HG02885 (cell line): ENCODE results near the gene TENT4A.

ENCODE experiments used
- ATAC-seq: cut with Tn5 transposase; IDR thresholded peaks from one replicate; pipeline ENCODE4 v1.9.1; 2021; ENCODE audit warnings: mild to moderate bottlenecking; ENCODE audit not compliant: unreplicated experiment, poor library complexity

The TENT4A gene

DNA sequence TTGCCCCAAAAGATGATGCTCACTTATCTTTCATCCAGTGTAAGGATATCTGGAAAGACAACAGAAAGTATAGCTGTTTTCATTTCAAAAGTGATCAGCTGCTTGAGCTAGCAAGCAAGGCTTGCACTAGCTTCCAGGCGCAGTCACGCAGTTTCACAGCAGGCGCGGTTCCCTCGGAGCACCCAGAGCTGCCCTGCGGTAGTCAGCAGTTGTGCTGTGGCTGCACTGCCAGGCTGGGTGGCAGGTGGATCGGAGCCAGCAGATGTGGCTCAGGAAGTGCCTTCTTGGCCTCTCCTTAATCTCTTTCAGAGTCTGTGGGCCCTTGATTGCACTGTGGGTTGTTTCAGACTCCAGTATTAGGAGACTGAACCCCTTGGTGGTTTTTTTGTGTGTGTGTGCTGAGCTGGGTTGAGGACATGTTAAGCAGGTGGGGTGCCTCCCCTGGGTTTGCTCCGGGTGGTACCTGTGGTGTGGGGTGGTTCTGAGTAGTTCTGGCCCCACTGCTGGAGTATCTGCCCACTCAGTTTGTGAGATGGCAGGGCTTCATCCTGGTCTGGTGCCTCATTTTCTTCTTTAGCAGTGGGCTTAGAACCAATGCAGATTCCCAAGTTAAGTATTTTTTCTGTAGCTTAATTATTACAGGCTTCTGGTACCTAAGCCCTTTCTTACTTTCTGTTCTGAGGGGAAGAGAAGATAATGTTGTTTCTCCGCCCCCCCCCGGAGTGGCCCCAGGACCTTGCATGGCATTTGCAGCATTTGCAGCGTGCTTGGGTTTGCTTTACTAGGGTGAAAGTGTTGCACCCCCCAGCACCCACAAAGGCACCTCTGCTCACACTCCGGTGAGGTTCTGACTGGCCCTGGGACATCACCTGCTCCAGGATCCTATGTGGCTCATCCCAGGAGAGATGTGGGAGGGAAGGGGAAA is 16.4 kb downstream of the TENT4A start:
- ATAC-seq: no peak

DNA sequence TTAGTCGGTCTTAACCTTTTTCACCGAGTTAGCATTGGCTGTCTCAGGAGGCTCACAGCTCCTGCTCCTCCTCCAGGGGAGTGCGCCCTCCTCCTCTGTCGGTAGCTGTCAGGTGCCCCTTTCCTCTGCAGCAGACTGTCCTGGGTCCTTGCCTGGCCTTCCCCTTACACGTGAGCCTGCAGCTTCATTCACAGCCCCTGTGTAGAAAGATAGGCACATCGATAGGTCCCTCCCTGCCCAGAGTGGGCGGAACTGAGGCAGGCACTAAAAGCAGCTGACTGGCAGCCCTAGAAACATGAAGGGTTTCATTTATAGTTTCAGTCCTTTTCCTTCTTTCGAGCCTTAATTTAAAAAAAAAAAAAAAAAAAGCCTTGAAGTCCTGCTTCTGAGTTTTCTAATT is 17.2 kb downstream of the TENT4A start:
- no peak for ATAC-seq

DNA sequence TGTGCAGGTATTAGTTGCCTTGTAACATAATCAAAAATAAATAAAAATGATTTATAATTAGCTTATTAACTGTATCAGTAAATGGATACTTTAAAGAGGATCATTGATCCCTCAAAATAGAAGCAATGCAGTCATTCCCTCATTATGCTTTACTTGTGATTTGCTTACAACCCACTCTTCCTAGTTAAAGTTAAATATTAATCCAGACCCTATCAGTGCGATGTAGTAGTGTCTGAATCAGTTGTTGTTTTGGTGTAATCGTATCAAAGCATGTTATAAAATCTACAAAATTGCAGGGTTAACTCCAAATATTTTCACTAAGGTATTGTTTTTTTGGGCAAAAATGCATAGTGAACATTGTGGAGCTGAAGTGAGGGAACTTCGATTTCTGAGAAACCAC is 17.6 kb downstream of the TENT4A start:
- no peak for ATAC-seq

DNA sequence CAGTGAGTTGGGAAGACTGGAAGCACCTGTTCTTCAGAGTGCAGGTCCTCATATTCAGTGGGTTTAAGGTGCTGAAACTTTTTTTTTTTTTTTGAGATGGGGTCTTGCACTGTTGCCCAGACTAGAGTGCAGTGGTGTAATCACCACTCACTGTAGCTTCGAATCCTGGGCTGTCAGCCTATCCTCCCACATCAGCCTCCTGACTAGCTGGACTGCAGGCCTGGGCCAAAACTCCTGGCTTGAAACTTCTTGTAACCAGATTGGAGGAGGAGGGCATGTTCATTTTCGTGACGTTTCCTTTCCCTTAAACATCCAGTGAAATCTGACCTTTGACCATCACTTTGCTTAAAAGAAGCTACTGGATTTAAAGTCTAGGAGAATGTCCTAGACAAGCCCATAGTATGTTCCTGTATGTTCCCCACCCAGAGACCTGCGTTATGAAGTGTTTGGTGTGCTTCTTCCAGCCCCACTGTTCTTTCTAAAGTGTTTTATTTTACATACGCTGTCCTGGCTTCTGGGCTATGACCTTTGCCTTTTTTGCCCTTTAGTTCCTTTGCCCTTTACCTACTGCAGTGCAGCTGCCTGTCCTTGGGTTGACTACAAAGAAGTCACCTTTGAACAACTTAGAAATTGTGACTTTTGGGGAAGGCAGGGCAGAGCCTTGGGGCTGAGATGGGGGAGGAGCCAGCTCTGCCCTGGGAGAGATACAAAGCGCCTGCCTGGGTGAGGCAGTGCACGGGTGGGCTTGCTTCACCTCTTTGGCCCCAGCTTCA is 18.4 kb downstream of the TENT4A start:
- ATAC-seq: no peak

DNA sequence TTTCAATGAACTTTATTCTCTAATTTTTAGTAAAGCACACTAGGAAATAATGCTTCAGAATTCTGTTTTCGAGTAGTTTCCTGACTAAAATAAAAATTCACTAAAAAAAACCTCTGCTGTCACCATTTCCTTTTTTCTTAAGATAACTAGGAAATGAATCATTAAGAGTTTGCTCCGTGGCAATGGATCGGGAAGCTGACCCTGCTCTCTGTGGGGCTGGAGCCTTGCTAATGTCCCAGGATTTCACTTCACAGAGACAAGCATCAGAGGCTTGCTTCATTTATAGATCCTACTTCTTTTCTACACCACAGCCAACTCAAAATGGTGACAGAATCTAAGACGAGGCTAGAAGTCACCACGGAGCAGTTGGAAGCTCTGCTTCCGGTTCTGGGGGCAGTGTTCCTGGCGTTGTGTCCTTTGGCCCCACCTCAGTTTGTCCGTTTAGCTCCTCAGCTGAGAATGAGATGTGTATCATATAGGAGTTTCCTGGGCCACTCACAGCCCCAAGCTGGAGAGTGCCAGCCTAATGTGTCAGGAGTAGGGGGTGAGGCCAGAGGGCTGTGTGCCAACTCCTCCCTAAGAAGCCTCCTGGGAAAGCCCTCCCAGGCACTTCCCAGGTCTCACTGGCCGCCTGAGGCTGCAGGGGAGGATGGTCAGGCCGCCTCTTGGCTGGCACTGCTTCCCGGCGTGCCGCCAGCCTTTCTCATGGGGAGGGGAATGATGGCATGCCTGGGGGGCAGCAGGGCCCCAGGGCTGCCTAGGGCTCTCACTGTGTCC is 19.6 kb downstream of the TENT4A start:
- no peak for ATAC-seq

DNA sequence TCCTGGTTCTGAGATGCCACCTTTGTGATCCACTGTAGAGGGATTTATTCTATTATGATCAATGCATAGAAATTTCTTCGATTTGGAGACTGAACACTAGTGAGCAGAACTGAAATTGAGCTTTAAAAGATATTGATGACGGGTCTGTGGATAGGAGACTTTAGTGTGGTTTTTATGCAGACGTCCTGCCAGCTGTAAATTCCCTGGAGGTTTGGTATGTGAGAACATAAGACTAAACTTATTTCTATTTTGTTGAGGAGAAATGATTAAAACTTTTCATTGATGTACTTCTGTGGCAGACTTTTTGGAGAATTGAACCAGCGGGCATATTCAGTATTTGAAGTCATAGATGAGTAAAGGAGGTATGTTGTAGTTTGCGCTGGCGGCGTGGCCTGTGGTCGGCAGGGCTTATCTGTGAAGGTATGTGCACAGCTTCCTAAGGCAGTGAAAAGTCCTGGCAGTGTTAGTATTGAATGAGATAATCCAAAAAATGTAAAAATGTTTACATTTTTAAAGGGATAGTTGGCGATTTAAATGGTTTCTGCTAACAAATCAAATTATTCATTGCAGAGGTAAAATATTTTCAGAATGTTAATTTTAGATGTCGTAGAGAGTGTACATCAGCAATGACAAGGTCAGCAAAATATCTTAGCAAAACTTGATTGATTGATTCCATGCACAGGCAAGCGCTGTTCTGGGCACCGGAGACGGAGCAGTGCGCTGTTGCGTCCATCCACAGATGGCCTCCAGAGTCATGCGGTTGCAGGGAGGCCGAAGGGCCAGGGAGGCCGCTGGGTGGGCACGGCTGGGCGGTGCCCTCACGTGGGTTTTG is 20.4 kb downstream of the TENT4A start:
- ATAC-seq: no peak

DNA sequence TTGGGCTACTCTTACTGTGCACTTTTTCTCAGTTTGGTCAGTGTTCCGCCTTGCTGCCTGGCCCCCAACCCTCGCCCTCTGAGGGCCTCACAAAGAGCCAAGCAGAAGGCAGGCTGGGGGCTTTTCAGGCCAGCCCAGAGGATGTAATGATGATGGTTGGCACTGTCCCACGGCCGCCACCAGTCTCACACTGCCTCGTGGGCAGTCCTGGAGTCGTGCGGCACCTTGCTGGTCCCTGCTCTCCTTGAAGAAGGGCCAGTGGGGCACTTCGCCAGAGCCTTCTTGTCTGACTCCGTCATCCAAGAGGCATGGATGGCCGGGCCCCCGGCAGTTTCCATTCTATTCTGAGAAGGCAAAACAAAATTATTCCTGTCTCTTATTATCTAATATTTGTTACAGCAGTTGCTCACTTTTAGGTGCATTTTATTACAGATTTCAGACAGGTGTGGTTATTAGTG is 21.0 kb downstream of the TENT4A start:
- no peak for ATAC-seq

DNA sequence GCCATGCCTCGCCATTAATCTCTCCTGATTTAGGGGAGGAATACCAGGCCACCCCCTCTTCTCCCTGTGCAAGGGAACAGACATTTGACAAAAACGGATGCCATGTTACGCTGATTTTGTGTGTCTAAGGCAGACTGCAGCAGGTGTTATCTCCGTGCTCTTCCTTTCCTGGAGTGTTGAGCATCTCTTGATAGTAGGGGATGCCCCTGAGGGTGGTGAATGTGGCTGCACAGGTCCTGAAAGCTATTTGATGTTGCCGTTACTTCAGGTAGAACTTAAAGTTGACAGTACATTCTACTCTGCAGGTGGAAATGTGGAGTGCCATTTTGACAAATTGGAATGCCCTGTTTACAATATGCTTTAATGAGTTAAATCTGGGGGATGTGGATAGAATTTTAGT is 21.5 kb downstream of the TENT4A start:
- peak; percentile 30 for ATAC-seq

DNA sequence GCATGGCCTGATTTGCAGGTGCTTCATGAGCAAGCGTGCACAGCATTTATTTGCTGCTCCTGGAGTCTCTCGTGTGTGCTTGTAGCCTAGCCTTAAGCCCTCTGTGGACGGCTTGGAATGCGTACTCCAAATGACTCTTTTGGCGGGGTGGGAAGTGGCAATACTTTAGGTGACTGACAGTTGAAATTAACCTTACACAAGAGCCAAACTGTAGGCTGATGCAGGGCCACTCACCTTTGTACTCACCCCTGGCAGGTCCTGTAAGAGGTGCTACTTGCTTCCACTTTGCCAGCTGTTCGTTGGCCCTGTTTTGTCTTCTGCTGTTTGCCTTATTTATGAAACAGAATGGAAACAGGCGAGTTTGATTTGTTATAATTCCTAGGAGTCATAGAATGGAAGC is 22.9 kb downstream of the TENT4A start:
- no peak for ATAC-seq

DNA sequence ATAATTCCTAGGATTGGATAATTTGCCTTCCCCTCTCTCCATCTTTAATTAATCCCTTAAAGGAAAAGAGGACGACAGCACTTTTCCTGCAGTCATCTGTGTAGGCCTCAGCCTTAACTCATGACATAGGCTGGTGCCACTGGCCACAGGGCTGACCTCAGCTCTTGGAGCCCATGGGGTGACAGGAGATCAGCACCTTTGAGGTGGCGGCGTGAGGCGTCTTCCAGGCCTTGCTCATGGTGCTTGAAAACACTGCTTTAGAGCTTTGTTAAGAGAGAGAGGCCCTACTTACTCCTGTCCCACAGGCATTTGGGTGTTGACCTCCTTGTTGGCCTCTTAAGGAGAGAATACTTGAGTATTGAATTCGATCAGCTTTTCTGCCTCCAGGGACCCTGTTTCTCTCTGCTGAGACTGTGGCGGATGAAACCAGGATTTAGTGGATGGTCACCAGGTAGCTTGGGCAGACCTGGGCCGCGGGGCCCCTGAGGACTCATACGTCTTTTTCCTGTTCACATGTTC is 23.4 kb downstream of the TENT4A start:
- ATAC-seq: peak; percentile 3

DNA sequence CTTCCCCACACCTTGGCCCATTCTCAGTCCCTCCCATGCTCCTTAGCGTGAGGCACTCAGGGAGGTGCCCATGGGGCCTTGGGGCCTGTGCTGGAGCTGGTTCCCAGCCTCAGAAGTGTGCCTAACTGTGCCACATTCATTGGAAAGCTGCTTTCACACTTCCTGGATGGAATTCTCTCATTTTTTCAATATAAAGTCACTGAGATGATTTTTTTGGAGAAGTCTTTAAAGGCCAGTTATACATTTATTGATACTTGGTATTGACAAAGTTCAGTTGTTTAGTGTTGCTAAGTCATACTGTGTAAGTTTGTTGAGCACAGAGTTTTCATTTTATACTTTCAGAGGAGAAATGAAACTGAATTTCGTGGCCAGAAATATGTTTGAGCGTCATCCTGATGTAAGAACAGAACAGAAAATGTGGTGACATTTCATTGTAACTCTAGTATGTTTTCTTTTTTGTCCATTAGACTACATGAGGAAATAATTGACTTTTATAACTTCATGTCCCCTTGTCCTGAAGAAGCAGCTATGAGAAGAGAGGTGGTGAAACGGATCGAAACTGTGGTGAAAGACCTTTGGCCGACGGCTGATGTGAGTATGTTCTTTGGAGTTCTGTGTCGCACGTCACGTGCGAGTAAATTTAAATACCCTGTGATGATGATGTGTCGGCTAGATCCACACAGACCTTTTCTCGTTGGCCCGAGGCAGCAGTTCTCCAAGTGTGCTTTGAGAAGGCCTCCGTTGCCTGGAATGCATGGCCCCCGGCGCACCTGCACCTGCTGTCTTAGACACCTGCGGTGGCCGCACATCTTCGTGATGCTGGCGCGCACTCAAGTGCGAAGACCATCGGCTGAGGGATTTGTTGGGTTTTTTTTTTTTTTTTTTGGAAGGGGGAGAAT is 24.1 kb downstream of the TENT4A start:
- peak; percentile 73 for ATAC-seq

DNA sequence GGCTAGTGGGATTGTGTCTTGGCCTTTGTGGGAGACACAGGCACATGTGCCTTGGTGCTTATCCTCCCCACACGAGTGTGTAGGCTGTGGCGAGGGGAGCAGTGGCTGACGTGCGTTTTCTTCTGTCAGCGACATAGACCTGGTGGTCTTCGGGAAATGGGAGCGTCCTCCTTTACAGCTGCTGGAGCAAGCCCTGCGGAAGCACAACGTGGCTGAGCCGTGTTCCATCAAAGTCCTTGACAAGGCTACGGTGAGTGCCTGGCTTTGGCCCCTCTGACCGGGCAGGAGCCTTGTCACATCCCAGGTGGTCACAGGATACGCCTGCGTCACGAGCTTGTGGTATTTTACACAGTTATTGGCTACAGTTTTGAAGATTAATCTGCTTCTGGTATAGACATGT is 26.4 kb downstream of the TENT4A start:
- no peak for ATAC-seq

DNA sequence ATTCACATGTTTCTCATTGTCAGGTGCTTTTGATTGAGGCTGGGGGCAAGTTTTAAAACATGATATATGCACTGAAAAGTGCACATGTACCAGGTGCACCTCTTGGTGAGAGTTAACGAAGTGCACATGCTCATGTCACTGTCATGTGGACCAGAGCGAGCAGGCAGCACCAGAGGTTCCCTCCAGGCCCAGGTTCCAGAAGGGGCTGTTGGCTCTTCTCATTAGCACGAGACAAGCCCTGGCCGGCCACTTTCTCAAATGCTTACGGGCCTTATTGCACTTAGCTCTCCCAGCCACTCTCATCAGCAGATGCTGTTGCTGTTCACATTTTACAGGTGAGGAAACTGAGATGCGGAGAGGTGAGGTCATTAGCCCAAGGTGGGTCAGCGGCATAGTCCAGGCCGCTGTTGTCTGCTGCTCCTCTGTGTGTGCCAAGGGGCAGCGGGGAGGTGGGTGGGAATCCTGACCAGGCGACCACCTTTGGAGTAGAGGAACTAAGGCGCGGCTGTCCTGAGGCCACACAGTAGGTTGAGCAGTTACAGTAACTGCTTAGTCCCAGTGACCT is 27.4 kb downstream of the TENT4A start:
- ATAC-seq: no peak

DNA sequence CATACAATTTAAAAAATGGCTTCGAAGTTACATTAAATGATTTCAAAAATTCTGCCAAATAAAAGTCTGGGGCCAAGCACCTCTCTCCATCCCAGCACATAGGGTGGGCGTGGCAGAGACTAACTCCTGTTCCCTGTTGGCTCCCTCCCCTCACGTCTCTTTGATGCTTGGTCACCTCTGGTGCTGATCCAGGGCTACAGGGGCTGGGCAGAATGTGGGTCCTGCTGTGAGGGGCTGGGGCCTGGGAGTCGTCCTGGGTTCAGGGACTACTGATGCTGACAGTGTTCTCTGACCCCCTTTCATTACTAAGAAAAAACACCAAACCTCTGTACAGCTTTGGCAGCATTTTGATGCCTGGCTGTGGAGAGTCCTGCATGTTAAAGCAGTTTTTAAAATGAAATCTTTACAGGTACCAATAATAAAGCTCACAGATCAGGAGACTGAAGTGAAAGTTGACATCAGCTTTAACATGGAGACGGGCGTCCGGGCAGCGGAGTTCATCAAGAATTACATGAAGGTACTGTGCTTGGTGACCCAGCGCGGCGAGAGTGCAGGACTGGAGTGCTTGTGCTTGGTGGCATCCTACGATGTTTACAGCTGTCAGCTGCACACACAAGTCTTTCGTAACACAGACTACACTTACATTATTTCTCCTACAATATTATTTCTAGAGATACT is 29.0 kb downstream of the TENT4A start:
- no peak for ATAC-seq

DNA sequence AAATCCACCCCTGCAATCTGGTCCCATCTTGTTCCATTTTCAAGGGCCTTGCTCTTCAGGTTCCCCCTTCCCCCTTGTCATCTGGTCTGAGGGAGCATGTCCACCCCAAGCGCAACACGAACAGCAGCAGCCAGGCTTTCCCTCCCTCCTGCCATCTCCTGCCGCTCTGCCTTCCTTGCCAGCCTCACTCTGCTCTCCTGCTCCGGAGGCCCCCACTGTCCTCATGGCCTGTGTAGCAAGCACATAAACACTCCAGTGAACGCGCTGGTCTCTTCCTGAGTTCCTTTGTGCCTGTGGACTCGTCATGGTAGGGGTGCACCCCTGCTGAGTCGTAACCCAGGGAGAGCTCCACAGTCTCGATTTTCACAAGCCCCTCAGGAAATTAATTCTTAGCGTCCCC is 29.9 kb downstream of the TENT4A start:
- no peak for ATAC-seq

DNA sequence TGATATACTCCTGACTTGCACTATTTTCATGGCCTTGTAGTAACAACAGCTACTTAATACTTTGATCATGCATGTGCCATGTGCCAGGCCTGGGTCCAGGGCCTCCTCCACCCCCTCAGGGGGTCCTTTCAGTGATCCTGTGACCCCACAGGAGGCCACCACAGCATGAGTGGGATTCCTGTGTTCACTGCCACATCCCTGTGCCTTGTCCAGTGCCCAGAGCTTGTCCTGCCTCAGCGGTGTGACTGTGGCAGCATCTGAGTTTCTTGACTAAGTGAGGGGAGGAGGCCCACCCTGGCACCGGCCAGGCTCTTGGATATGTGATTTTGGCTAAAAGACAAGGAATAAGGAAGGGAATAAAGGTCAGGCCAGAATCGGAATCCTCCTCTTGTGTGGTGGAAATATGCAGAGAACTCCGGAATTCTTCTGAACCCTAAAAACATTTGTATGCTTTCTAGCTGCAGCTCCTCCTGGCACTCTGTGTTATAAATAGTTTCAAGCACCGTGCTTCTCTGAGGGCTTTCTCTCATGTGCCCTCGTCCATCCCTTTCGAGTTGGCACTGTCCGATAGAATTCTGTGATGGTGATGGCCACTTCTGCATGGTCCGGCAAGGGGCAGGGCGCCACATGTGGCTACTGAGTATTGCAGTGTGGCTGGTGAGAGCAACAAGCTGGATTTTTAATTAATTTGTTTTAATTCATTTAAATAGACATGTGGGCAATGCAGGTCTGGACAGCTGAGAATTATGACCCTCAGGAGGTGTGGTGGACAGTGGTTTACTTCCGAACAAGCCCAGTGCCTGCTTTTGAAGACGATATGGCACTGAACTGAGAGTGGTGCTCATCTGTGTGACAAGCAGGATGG is 31.8 kb downstream of the TENT4A start:
- no peak for ATAC-seq

DNA sequence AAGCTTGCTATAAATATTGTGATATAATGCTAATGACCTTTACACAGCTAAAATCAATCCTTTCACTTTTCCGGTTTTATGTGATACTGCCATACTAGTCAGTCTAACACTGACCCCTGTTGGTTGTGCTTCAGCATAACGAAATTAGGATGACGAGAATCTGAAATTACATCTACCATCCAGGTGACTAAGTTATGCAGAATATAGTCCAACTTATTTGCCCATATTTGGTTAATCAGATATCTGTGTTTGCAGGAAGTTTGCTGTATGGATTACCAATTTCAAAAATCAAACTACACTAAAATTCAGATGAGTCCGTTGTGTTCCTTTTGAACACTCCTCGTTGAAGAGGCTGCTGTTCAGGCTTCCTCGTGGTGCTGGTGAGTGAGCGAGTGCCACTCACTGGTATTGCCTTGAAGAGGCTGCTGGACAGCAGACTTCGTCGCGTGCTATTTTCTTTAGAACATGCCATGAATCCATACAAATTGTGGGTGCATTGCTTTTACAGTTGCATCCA is 32.5 kb downstream of the TENT4A start:
- peak; percentile 82 for ATAC-seq
